ENCODE results near the gene GPR37. TPM values are rescaled to one million over a fixed set of nuclear protein-coding genes. Genes with fewer than 3 reads are reported as not detected.

Gene GPR37
- polyA plus RNA-seq, 1 donor from 2014 or later: 1.4 TPM

DNA sequence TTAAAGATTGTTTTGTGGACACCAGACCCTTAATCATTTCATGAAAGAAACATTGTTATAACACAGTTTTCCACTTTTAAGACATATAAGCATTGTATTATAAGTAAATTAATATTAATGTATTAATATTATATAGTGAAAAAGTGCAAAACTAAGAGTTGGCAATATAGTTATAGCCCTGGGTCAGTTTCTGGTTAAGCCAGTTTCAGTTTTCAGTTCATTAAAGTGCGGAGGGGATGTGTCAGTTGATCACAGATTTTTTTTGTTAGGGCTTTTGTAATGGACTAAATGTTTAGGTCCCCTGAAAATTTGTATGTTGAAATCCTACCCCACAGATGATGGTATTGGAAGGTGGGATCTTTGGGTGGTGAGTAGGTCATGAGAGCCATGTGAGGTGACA lies 45.7 kb upstream of the GPR37 start:
- TF ChIP-seq REST (IDR thresholded peaks at IDR 0.05; ENCODE audit: borderline replicate concordance) (no peak), TAF1 (IDR thresholded peaks at IDR 0.05; ENCODE audit: low read depth) (no peak), POLR2AphosphoS5 (IDR thresholded peaks at IDR 0.05) (no peak)
- H3K36me3 ChIP-seq (ENCODE audit: insufficient read depth, low read length): no peaks in the 10 kb centered on the region
- no peak overlapping the region for H3K9ac ChIP-seq (ENCODE audit: low read length)
- H2AFZ ChIP-seq (ENCODE audit: low read depth, low read length): no peak overlapping the region
- H3K9me3 ChIP-seq (ENCODE audit: low read length): no peaks in the 10 kb centered on the region
- no peak overlapping the region for H3K4me2 ChIP-seq (ENCODE audit: low read length)
- H3K4me3 ChIP-seq (ENCODE audit: low read length): no peak overlapping the region
- H3F3A ChIP-seq (ENCODE audit: insufficient read depth, low read length, poor library complexity, severe bottlenecking): no peaks in the 10 kb centered on the region
- no peaks in the 10 kb centered on the region for H3K9me2 ChIP-seq (ENCODE audit: insufficient read depth, low read length)
- no peaks in the 10 kb centered on the region for H3K79me2 ChIP-seq (replicated peaks; ENCODE audit: insufficient read depth, low read length)
- H3K27me3 ChIP-seq (ENCODE audit: insufficient read depth, low read depth, low read length): no peaks in the 10 kb centered on the region
- no peak overlapping the region for H3K27ac ChIP-seq (ENCODE audit: low read length)
- H4K20me1 ChIP-seq (ENCODE audit: insufficient read depth): no peaks in the 10 kb centered on the region

DNA sequence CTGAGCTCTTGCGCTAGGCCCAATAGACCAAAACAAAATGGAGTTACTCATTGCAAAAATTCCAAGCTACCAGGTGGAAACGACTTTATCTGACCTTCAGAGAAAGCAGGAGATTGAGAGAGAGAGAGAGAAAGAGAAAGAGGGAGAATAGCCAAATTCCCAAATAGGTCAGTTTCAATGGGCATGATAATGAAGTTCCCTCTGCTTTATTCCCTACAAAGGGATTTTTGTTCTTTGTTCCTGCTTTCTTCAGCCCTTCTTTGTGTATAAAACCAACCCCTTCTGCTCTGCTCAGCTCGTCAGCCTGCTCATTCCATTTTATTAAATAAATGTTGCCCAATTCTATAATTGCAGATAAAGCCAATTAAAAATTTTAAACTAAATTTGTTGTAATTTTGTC lies 45.0 kb upstream of the GPR37 start:
- H2AFZ ChIP-seq (ENCODE audit: low read depth, low read length): no peak overlapping the region
- H3K4me3 ChIP-seq (ENCODE audit: low read length): no peak overlapping the region
- no peak overlapping the region for H3K9ac ChIP-seq (ENCODE audit: low read length)
- no peaks in the 10 kb centered on the region for H3K36me3 ChIP-seq (ENCODE audit: insufficient read depth, low read length)
- no peaks in the 10 kb centered on the region for H4K20me1 ChIP-seq (ENCODE audit: insufficient read depth)
- no peak overlapping the region for H3K4me2 ChIP-seq (ENCODE audit: low read length)
- no peaks in the 10 kb centered on the region for H3K27me3 ChIP-seq (ENCODE audit: insufficient read depth, low read depth, low read length)
- no peak overlapping the region for H3K27ac ChIP-seq (ENCODE audit: low read length)
- no peaks in the 10 kb centered on the region for H3K9me2 ChIP-seq (ENCODE audit: insufficient read depth, low read length)
- H3K79me2 ChIP-seq (replicated peaks; ENCODE audit: insufficient read depth, low read length): no peaks in the 10 kb centered on the region
- H3F3A ChIP-seq (ENCODE audit: insufficient read depth, low read length, poor library complexity, severe bottlenecking): no peaks in the 10 kb centered on the region
- H3K9me3 ChIP-seq (ENCODE audit: low read length): no peaks in the 10 kb centered on the region
- TF ChIP-seq MXI1 (conservative IDR thresholded peaks at IDR 0.05; ENCODE audit: poor library complexity, severe bottlenecking): no peak

- Histone ChIP-seq H3K9me2 (ENCODE audit: insufficient read depth, low read length) (no peaks in the 10 kb centered on the region), H4K20me1 (ENCODE audit: insufficient read depth) (no peaks in the 10 kb centered on the region), H3K9me3 (ENCODE audit: low read length) (no peaks in the 10 kb centered on the region), H3K27ac (ENCODE audit: low read length) (no peak overlapping the region), H3K79me2 (replicated peaks; ENCODE audit: insufficient read depth, low read length) (no peaks in the 10 kb centered on the region), H3K36me3 (ENCODE audit: insufficient read depth, low read length) (no peaks in the 10 kb centered on the region), H3K9ac (ENCODE audit: low read length) (no peak overlapping the region), H3F3A (ENCODE audit: insufficient read depth, low read length, poor library complexity, severe bottlenecking) (no peaks in the 10 kb centered on the region), H3K4me3 (ENCODE audit: low read length) (no peak overlapping the region), H3K27me3 (ENCODE audit: insufficient read depth, low read depth, low read length) (no peaks in the 10 kb centered on the region), H2AFZ (ENCODE audit: low read depth, low read length) (no peak overlapping the region), H3K4me2 (ENCODE audit: low read length) (no peak overlapping the region)
- TF ChIP-seq EZH2 (IDR thresholded peaks at IDR 0.05; ENCODE audit: borderline replicate concordance, insufficient read depth, low read length, poor library complexity, severe bottlenecking): no peak
- peak; percentile 47 for TF ChIP-seq POLR2AphosphoS5 (IDR thresholded peaks at IDR 0.05)
Observed at GRCh38 chr7:124808206-124808605, 42.6 kb upstream of the GPR37 start.

DNA sequence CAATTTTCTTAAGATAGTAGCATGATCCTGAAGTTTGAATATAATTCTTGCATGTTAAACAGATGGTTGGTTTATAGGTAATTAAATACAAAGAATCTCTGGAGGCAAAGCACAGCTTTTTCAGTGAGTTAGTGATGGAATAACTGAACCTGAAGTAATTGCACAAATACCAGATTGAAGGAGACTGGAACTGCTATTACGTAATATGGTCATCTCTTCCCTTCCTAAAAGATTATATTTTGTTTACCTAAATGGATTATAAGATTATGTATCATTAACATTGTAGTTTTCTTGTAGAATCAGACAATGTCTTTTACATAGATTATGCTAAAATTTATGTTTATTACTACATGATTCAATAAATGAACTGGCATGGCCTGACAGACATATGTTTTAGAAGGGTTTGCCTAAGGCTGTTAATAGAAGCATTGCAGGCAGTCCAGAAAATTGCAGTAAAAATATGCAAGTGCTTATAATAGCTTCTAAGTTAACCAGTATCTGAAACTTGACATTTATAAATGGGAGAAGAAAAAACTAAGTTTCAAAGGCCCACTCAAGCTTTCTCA lies 35.8 kb upstream of the GPR37 start:
- no peaks in the 10 kb centered on the region for H3K9me2 ChIP-seq (ENCODE audit: insufficient read depth, low read length)
- H3K79me2 ChIP-seq (replicated peaks; ENCODE audit: insufficient read depth, low read length): no peaks in the 10 kb centered on the region
- no peak overlapping the region for H3K4me2 ChIP-seq (ENCODE audit: low read length)
- no peaks in the 10 kb centered on the region for H3K27me3 ChIP-seq (ENCODE audit: insufficient read depth, low read depth, low read length)
- TF ChIP-seq TAF1 (IDR thresholded peaks at IDR 0.05; ENCODE audit: low read depth): no peak
- TF ChIP-seq CTCF (IDR thresholded peaks at IDR 0.05; ENCODE audit: poor library complexity, severe bottlenecking): no peak
- TF ChIP-seq RAD21 (conservative IDR thresholded peaks at IDR 0.05): no peak
- no peak for TF ChIP-seq EZH2 (IDR thresholded peaks at IDR 0.05; ENCODE audit: borderline replicate concordance, insufficient read depth, low read length, poor library complexity, severe bottlenecking)
- TF ChIP-seq POLR2AphosphoS5 (IDR thresholded peaks at IDR 0.05): no peak
- no peak for TF ChIP-seq EP300 (conservative IDR thresholded peaks at IDR 0.05; ENCODE audit: poor library complexity, severe bottlenecking)
- no peak for TF ChIP-seq MXI1 (conservative IDR thresholded peaks at IDR 0.05; ENCODE audit: poor library complexity, severe bottlenecking)
- no peak overlapping the region for H2AFZ ChIP-seq (ENCODE audit: low read depth, low read length)
- H3K9ac ChIP-seq (ENCODE audit: low read length): no peak overlapping the region
- H3F3A ChIP-seq (ENCODE audit: insufficient read depth, low read length, poor library complexity, severe bottlenecking): no peaks in the 10 kb centered on the region
- no peaks in the 10 kb centered on the region for H3K9me3 ChIP-seq (ENCODE audit: low read length)
- no peaks in the 10 kb centered on the region for H3K36me3 ChIP-seq (ENCODE audit: insufficient read depth, low read length)
- no peaks in the 10 kb centered on the region for H4K20me1 ChIP-seq (ENCODE audit: insufficient read depth)
- H3K4me3 ChIP-seq (ENCODE audit: low read length): no peak overlapping the region
- no peak overlapping the region for H3K27ac ChIP-seq (ENCODE audit: low read length)
